Measurements from ENCODE around the gene MEF2C.

Gene MEF2C

GRCh38 chr5:88792144-88792840 lies 90.7 kb downstream of the MEF2C start:
- DNase-seq = no peak

- no peak for DNase-seq
These were observed 95.1 kb downstream of the MEF2C start for GRCh38 chr5:88787856-88788255.

- no peak for DNase-seq
These were observed 96.2 kb downstream of the MEF2C start for GRCh38 chr5:88786789-88787188.

- DNase-seq = no peak
These were observed 97.0 kb downstream of the MEF2C start for GRCh38 chr5:88785746-88786565.

- DNase-seq = no peak
These were observed 100.4 kb downstream of the MEF2C start for GRCh38 chr5:88782571-88782970.

GRCh38 chr5:88780736-88781135 lies 102.2 kb downstream of the MEF2C start:
- DNase-seq = no peak

GRCh38 chr5:88778736-88779135 lies 104.2 kb downstream of the MEF2C start:
- DNase-seq = no peak

- no peak for DNase-seq
These were observed 106.3 kb downstream of the MEF2C start for GRCh38 chr5:88776692-88777091.

- no peak for DNase-seq
These were observed 110.2 kb downstream of the MEF2C start for GRCh38 chr5:88772831-88773230.

- DNase-seq = no peak
These were observed 110.9 kb downstream of the MEF2C start for GRCh38 chr5:88772047-88772446.

GRCh38 chr5:88770276-88771257 lies 112.4 kb downstream of the MEF2C start:
- DNase-seq = no peak

GRCh38 chr5:88769165-88769564 lies 113.8 kb downstream of the MEF2C start:
- no peak for DNase-seq

- DNase-seq = no peak
These were observed 114.6 kb downstream of the MEF2C start for GRCh38 chr5:88768411-88768810.

GRCh38 chr5:88765798-88766197 lies 117.2 kb downstream of the MEF2C start:
- DNase-seq = no peak

- no peak for DNase-seq
These were observed 117.8 kb downstream of the MEF2C start for GRCh38 chr5:88765171-88765570.

- no peak for DNase-seq
These were observed 121.0 kb downstream of the MEF2C start for GRCh38 chr5:88761939-88762338.

GRCh38 chr5:88761269-88761850 lies 121.6 kb downstream of the MEF2C start:
- no peak for DNase-seq

GRCh38 chr5:88760527-88760926 lies 122.5 kb downstream of the MEF2C start:
- no peak for DNase-seq

GRCh38 chr5:88758591-88758990 lies 124.4 kb downstream of the MEF2C start:
- DNase-seq = no peak

- DNase-seq = no peak
These were observed 124.8 kb downstream of the MEF2C start for GRCh38 chr5:88758184-88758583.

GRCh38 chr5:88756953-88757352 lies 126.0 kb downstream of the MEF2C start:
- no peak for DNase-seq

- DNase-seq = no peak
These were observed 134.3 kb downstream of the MEF2C start for GRCh38 chr5:88748666-88749065.

GRCh38 chr5:88746438-88746882 lies 136.5 kb downstream of the MEF2C start:
- no peak for DNase-seq
